Activated CD8-positive, alpha-beta memory T cell treated with anti-CD3 and anti-CD28 coated beads, Interleukin-2, amount 10 ng/mL, durations not matched to agents 7 days and 5 days (primary cell): ENCODE measurements around the gene ATP8A1. TPM values are rescaled to one million over a fixed set of nuclear protein-coding genes. Genes with fewer than 3 reads are reported as not detected.

Experiments
- ATAC-seq: fragments of 150-1000 bp; cut with Tn5 transposase; one replicate; pipeline ENCODE4 v1.10.0; 2021; ENCODE audit warnings: moderate library complexity
- CTCF ChIA-PET: fragments of 350-600 bp; sonication (Branson Sonifier 250); formaldehyde crosslinking; loops from one replicate; lab custom pipeline; 2021; ENCODE audit warnings: antibody characterized with exemption; lab: Charles Lee
- DNase-seq: peaks from one replicate; pipeline ENCODE4 v3.0.0-alpha.2; 2020
- H3K27ac Mint-ChIP-seq: one replicate; pipeline ENCODE4 v1.8.0; 2021; ENCODE audit warnings: mild to moderate bottlenecking, mixed read lengths
- H3K27me3 Mint-ChIP-seq: one replicate; pipeline ENCODE4 v1.8.0; 2021; ENCODE audit warnings: mixed read lengths
- H3K36me3 Mint-ChIP-seq: one replicate; pipeline ENCODE4 v1.8.0; 2021; ENCODE audit warnings: mild to moderate bottlenecking, mixed read lengths
- H3K4me1 Mint-ChIP-seq: one replicate; pipeline ENCODE4 v1.8.0; 2021; ENCODE audit warnings: mixed read lengths
- H3K4me3 Mint-ChIP-seq: one replicate; pipeline ENCODE4 v1.8.0; 2021; ENCODE audit warnings: mild to moderate bottlenecking, moderate library complexity, mixed read lengths
- H3K9me3 Mint-ChIP-seq: one replicate; pipeline ENCODE4 v1.8.0; 2022; ENCODE audit warnings: low read depth, mixed read lengths
- total RNA-seq, 2 experiments: library from RNA; stranded (reverse); gene quantifications; one replicate each; pipeline ENCODE4 v1.2.3, GENCODE V29; 2021

ATP8A1 gene
- total RNA-seq, 2 experiments from 2014 or later, result 31.3 to 43.8 TPM

GRCh38 chr4:42446823-42447222 lies 210.1 kb downstream of the ATP8A1 start:
- ATAC-seq, result no peak
- CTCF ChIA-PET, result interaction anchor here (1.1 kb wide), 1 partner anchor 167 kb away, joined by 3 read pairs; no protein-coding TSS in a partner anchor
- no peak overlapping the region for H3K27ac Mint-ChIP-seq
- H3K9me3 Mint-ChIP-seq, result no peaks in the 10 kb centered on the region
- H3K36me3 Mint-ChIP-seq, result peaks cover 27% of the 10 kb centered on the region
- no peak for DNase-seq
- H3K27me3 Mint-ChIP-seq, result no peaks in the 10 kb centered on the region
- H3K4me3 Mint-ChIP-seq, result no peak overlapping the region
- H3K4me1 Mint-ChIP-seq, result peaks cover 2% of the 10 kb centered on the region

- Mint-ChIP-seq H3K27me3 (no peaks in the 10 kb centered on the region), H3K9me3 (no peaks in the 10 kb centered on the region), H3K27ac (no peak overlapping the region), H3K4me1 (peaks cover 2% of the 10 kb centered on the region), H3K4me3 (no peak overlapping the region), H3K36me3 (peaks cover 16% of the 10 kb centered on the region)
- DNase-seq (no peak), ATAC-seq (no peak)
- CTCF ChIA-PET, result no interaction called here
Measured at GRCh38 chr4:42445038-42445437, 211.9 kb downstream of the ATP8A1 start.

GRCh38 chr4:42442601-42443000 lies 214.3 kb downstream of the ATP8A1 start:
- CTCF ChIA-PET, result no interaction called here
- peaks cover 2% of the 10 kb centered on the region for H3K4me1 Mint-ChIP-seq
- DNase-seq (no peak), ATAC-seq (no peak)
- no peaks in the 10 kb centered on the region for H3K27me3 Mint-ChIP-seq
- H3K4me3 Mint-ChIP-seq, result no peak overlapping the region
- H3K9me3 Mint-ChIP-seq, result no peaks in the 10 kb centered on the region
- H3K36me3 Mint-ChIP-seq, result peaks cover 10% of the 10 kb centered on the region
- no peak overlapping the region for H3K27ac Mint-ChIP-seq

GRCh38 chr4:42440083-42440482 lies 216.8 kb downstream of the ATP8A1 start:
- CTCF ChIA-PET, result no interaction called here
- Mint-ChIP-seq H3K27ac (no peak overlapping the region), H3K36me3 (peaks cover 14% of the 10 kb centered on the region)

GRCh38 chr4:42436928-42437565 lies 219.9 kb downstream of the ATP8A1 start:
- Mint-ChIP-seq H3K36me3 (peaks cover 10% of the 10 kb centered on the region), H3K4me3 (no peak overlapping the region), H3K27ac (no peak overlapping the region), H3K27me3 (no peaks in the 10 kb centered on the region), H3K4me1 (no peaks in the 10 kb centered on the region), H3K9me3 (no peaks in the 10 kb centered on the region)
- no peak for ATAC-seq
- DNase-seq, result no peak
- CTCF ChIA-PET, result no interaction called here

More at GRCh38 chr4:42440083-42440482, 216.8 kb downstream of the ATP8A1 start:
- no peaks in the 10 kb centered on the region for H3K9me3 Mint-ChIP-seq
- ATAC-seq (no peak), DNase-seq (no peak)
- H3K4me3 Mint-ChIP-seq, result no peak overlapping the region
- H3K4me1 Mint-ChIP-seq, result no peaks in the 10 kb centered on the region
- H3K27me3 Mint-ChIP-seq, result no peaks in the 10 kb centered on the region

GRCh38 chr4:42428036-42428435 lies 228.9 kb downstream of the ATP8A1 start:
- DNase-seq (no peak), ATAC-seq (no peak)
- H3K27ac Mint-ChIP-seq, result no peak overlapping the region
- CTCF ChIA-PET, result no interaction called here
- H3K36me3 Mint-ChIP-seq, result peaks cover 8% of the 10 kb centered on the region
- H3K27me3 Mint-ChIP-seq, result no peaks in the 10 kb centered on the region
- H3K9me3 Mint-ChIP-seq, result no peaks in the 10 kb centered on the region
- no peak overlapping the region for H3K4me3 Mint-ChIP-seq
- H3K4me1 Mint-ChIP-seq, result peaks cover 6% of the 10 kb centered on the region

- CTCF ChIA-PET, result interaction anchor here (0.9 kb wide), 1 partner anchor 27 kb away, joined by 3 read pairs; no protein-coding TSS in a partner anchor
- DNase-seq, result no peak
- no peaks in the 10 kb centered on the region for H3K9me3 Mint-ChIP-seq
- ATAC-seq, result no peak
- H3K36me3 Mint-ChIP-seq, result peaks cover 14% of the 10 kb centered on the region
- H3K27ac Mint-ChIP-seq, result no peak overlapping the region
- H3K4me1 Mint-ChIP-seq, result peaks cover 6% of the 10 kb centered on the region
- H3K27me3 Mint-ChIP-seq, result no peaks in the 10 kb centered on the region
- H3K4me3 Mint-ChIP-seq, result no peak overlapping the region
Measured at GRCh38 chr4:42425146-42426065, 231.5 kb downstream of the ATP8A1 start.

- CTCF ChIA-PET, result no interaction called here
- ATAC-seq (no peak), DNase-seq (no peak)
- H3K4me1 Mint-ChIP-seq, result no peaks in the 10 kb centered on the region
- H3K4me3 Mint-ChIP-seq, result no peak overlapping the region
- no peak overlapping the region for H3K27ac Mint-ChIP-seq
- H3K36me3 Mint-ChIP-seq, result peaks cover 16% of the 10 kb centered on the region
- no peaks in the 10 kb centered on the region for H3K9me3 Mint-ChIP-seq
- H3K27me3 Mint-ChIP-seq, result no peaks in the 10 kb centered on the region
Measured at GRCh38 chr4:42420140-42420539, 236.8 kb downstream of the ATP8A1 start.

GRCh38 chr4:42417550-42417949 lies 239.4 kb downstream of the ATP8A1 start:
- H3K4me1 Mint-ChIP-seq, result no peaks in the 10 kb centered on the region
- no peak overlapping the region for H3K27ac Mint-ChIP-seq
- no peaks in the 10 kb centered on the region for H3K27me3 Mint-ChIP-seq
- no peak for DNase-seq
- H3K9me3 Mint-ChIP-seq, result no peaks in the 10 kb centered on the region
- H3K36me3 Mint-ChIP-seq, result peaks cover 16% of the 10 kb centered on the region
- no peak for ATAC-seq
- no peak overlapping the region for H3K4me3 Mint-ChIP-seq
- CTCF ChIA-PET, result interaction anchor here (1.4 kb wide), 1 partner anchor 102 kb away, joined by 5 read pairs; no protein-coding TSS in a partner anchor

GRCh38 chr4:42416017-42416416 lies 240.9 kb downstream of the ATP8A1 start:
- Mint-ChIP-seq H3K27ac (no peak overlapping the region), H3K4me1 (no peaks in the 10 kb centered on the region), H3K4me3 (no peak overlapping the region), H3K36me3 (peaks cover 11% of the 10 kb centered on the region), H3K27me3 (no peaks in the 10 kb centered on the region), H3K9me3 (no peaks in the 10 kb centered on the region)
- no peak for ATAC-seq
- DNase-seq, result no peak
- CTCF ChIA-PET, result no interaction called here

- ATAC-seq (no peak), DNase-seq (no peak)
- peaks cover 10% of the 10 kb centered on the region for H3K36me3 Mint-ChIP-seq
- H3K9me3 Mint-ChIP-seq, result no peaks in the 10 kb centered on the region
- no peaks in the 10 kb centered on the region for H3K27me3 Mint-ChIP-seq
- H3K4me3 Mint-ChIP-seq, result no peak overlapping the region
- no peaks in the 10 kb centered on the region for H3K4me1 Mint-ChIP-seq
- no peak overlapping the region for H3K27ac Mint-ChIP-seq
- CTCF ChIA-PET, result no interaction called here
Measured at GRCh38 chr4:42415281-42415680, 241.6 kb downstream of the ATP8A1 start.

GRCh38 chr4:42412251-42412650 lies 244.7 kb downstream of the ATP8A1 start:
- DNase-seq (no peak), ATAC-seq (no peak)
- Mint-ChIP-seq H3K4me3 (no peak overlapping the region), H3K27me3 (no peaks in the 10 kb centered on the region), H3K4me1 (no peaks in the 10 kb centered on the region), H3K27ac (no peak overlapping the region), H3K9me3 (no peaks in the 10 kb centered on the region), H3K36me3 (peaks cover 7% of the 10 kb centered on the region)
- CTCF ChIA-PET, result no interaction called here

GRCh38 chr4:42411803-42412202 lies 245.1 kb downstream of the ATP8A1 start:
- no peak overlapping the region for H3K27ac Mint-ChIP-seq
- H3K27me3 Mint-ChIP-seq, result no peaks in the 10 kb centered on the region
- H3K4me1 Mint-ChIP-seq, result no peaks in the 10 kb centered on the region
- peaks cover 7% of the 10 kb centered on the region for H3K36me3 Mint-ChIP-seq
- no peak overlapping the region for H3K4me3 Mint-ChIP-seq
- DNase-seq, result no peak
- CTCF ChIA-PET, result no interaction called here
- ATAC-seq, result no peak
- no peaks in the 10 kb centered on the region for H3K9me3 Mint-ChIP-seq

- Mint-ChIP-seq H3K27ac (no peak overlapping the region), H3K9me3 (no peaks in the 10 kb centered on the region), H3K4me1 (no peaks in the 10 kb centered on the region), H3K4me3 (no peak overlapping the region), H3K36me3 (peaks cover 7% of the 10 kb centered on the region), H3K27me3 (no peaks in the 10 kb centered on the region)
- ATAC-seq (no peak), DNase-seq (no peak)
- CTCF ChIA-PET, result no interaction called here
Measured at GRCh38 chr4:42410446-42410845, 246.5 kb downstream of the ATP8A1 start.
